ENCODE measurements around the gene SNAPC2.

DNA sequence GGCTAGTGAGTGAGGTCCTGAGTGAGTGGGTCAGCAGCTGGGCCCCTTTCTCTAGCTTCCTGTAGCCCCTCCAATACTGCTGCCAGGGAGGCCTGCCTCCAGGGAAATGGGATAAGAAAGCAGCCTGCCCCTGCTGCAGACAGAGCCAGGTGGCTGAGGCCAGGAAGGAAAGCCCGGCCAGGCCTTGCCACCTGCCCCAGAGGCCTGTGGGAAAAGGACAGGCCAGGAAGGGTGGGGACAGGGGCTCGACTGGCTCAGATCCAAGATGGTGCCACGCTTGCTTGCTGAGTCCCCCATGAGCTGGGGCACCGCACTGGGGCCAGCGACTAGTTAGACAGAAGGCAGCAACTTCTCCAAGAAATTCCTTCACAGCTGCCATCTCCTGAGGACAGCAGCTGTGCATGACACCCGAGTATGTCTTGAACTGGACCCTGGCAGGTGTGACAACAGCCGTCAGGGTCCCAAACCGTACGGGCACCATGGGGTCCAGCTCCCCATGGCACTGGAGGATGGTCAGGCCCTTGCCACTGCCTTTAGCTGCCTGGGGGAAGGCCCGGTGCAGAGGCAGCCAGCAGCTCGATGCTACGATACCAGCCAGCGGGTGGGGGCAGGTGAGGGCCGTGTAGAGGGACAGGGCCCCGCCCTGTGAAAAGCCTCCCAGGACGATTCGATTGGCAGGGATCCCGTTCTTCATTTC, 40.9 kb upstream of the SNAPC2 start:
- TF ChIP-seq, protein P1, sequence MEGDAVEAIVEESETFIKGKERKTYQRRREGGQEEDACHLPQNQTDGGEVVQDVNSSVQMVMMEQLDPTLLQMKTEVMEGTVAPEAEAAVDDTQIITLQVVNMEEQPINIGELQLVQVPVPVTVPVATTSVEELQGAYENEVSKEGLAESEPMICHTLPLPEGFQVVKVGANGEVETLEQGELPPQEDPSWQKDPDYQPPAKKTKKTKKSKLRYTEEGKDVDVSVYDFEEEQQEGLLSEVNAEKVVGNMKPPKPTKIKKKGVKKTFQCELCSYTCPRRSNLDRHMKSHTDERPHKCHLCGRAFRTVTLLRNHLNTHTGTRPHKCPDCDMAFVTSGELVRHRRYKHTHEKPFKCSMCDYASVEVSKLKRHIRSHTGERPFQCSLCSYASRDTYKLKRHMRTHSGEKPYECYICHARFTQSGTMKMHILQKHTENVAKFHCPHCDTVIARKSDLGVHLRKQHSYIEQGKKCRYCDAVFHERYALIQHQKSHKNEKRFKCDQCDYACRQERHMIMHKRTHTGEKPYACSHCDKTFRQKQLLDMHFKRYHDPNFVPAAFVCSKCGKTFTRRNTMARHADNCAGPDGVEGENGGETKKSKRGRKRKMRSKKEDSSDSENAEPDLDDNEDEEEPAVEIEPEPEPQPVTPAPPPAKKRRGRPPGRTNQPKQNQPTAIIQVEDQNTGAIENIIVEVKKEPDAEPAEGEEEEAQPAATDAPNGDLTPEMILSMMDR (IDR thresholded peaks at IDR 0.05; ENCODE audit: low read length) = no peak
- TF ChIP-seq EZH2 (IDR thresholded peaks at IDR 0.05; ENCODE audit: borderline replicate concordance, low read length) = no peak
